EH (cell line): ENCODE data around the gene NAMPT.
A peak's percentile ranks its signal among the peaks of the same experiment; 100 is the strongest.
"Not testable (repeated sequence)": the region's sequence is repeated elsewhere in the genome, so short reads cannot be mapped to it uniquely, and the experiment has no call there.

ENCODE experiments used
- DNase-seq: peaks from one replicate; pipeline ENCODE4 v3.0.0-alpha.2; 2015; ENCODE audit warnings: low read depth

NAMPT gene

GRCh38 chr7:106284714-106285050, at the start of gene NAMPT:
Gene NAMPT (minus strand): TSS chr7:106284983. CDS start chr7:106284884, 99 bp downstream.
- DNase-seq, result no peak

- no peak for DNase-seq
Measured at GRCh38 chr7:106332201-106332600, 47.4 kb upstream of the NAMPT start.

- no peak for DNase-seq
Measured at GRCh38 chr7:106331441-106332175, 46.8 kb upstream of the NAMPT start.

DNA sequence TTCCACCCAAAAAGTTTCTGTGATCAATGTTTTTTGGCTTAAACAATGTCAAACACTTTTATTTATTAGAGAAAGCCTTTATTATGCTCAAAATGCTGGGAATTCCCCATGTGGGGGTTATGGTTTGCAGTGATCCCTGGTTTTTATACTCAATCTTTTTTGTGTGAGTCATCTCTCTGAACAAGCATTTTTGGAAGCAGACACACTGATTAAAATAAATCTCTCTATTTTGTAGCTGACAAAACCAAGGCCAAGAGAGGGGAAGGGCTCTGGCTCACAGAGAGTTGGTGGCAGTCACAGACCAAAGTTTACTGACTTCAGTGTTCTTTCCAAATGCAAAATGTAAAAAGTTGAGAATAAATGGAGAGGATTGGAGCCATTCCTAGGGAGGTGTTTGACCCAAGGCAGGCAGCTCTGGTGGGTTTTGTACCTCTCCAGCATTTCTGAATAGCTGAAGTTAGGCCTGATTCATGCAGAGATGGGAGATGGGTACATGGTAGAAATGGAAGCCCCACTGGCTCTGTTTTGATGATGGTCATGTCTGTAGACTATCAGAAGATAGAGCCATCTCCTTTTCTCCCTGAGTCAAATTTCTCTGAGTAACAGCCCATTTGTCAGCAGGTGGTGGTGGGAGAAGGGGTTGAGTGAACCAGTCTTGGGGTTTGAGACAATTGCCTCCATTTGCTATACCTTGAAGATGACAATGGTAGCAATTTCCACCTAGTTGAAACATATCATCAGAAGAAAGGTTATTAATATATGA, 45.4 kb upstream of the NAMPT start:
- DNase-seq, result peak; percentile 82

DNA sequence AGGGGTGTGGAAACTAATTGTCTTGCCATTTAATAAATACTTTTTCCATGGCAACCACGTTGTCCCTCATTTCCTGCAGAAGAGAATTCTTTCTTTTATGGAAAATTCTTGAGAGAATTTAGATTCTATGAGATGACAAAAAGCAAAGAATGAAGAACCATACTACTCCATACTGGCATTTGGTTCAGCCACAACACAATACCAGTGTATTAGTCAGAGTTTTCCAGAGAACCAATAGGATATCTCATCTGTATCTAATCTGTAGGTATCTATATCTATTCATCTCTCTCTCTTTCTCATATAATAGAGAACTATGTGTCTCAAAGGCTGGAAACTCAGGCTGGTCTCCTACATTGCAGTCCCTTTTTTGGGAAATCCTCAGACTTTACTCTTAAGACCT, 44.6 kb upstream of the NAMPT start:
- DNase-seq, result peak; percentile 57

- no peak for DNase-seq
Measured at GRCh38 chr7:106327538-106328481, 43.0 kb upstream of the NAMPT start.

DNA sequence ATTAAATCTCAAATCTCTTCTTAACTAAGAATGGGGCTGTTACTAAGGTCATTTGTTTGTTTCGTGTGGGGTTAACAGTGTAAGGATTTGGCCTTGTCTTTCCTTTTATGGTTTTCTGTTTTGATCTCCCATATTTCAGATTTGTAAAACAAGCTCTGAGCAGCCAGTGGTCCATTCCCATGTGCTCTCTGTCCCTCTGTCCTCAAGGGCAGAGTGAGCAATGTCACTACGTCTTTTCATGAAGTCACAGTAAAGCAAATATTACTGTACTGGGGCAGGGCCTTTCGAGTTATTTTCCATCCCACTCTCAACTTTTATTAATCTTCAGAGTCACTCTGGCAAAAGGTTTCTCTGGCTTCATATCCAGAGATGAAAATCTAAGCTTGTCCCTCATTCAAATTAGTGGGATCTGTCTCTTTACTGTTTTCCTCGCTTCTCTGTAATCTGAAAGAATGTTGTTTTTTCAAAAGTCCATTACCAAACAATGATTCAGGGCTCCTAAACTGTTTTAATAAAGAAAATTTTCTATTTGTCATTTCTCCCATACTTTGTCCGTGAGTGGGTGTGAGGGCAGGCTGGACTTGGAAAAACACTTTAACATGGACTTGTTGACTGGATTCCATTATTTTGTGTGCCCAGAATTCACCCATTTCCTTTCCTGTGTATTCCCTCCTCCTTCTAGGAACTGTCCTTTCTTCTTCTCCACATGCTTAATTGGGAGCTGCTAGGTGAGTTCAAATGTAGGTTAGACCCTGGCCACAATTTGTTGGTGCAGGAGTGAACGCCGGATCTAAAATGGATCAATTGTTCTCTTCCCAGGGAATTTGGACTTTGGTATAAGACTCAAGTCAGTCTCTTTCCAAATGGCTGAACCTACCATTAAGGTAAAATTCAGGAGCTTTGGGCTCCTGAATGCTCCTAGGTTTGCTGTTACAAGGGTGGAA, 42.1 kb upstream of the NAMPT start:
- peak; percentile 73 for DNase-seq

- not testable (repeated sequence) for DNase-seq
Measured at GRCh38 chr7:106324509-106324908, 39.7 kb upstream of the NAMPT start.

GRCh38 chr7:106320254-106320770, 35.5 kb upstream of the NAMPT start:
- DNase-seq, result not testable (repeated sequence)

- DNase-seq, result no peak
Measured at GRCh38 chr7:106318482-106318881, 33.7 kb upstream of the NAMPT start.

DNA sequence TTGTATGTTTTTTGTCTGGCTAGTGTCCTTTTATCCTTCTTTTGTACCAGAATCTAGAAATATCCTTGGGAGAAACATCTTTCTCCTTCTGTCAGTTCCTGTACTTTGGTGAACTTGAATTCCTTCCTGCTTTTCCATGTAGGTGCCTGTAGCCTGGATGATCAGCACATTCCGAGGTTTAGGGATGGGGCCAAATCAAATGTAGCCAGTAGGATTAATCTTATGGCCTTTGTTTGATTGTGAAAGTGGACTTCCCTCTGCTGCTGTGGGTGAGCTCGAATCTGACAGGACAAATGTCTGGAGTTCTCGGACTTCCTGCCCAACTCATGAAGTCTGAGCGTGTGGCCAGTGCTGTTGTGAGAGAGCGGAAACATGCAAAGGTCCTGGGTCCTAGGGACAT, 33.2 kb upstream of the NAMPT start:
- peak; percentile 34 for DNase-seq

- DNase-seq, result no peak
Measured at GRCh38 chr7:106316947-106317346, 32.2 kb upstream of the NAMPT start.

DNA sequence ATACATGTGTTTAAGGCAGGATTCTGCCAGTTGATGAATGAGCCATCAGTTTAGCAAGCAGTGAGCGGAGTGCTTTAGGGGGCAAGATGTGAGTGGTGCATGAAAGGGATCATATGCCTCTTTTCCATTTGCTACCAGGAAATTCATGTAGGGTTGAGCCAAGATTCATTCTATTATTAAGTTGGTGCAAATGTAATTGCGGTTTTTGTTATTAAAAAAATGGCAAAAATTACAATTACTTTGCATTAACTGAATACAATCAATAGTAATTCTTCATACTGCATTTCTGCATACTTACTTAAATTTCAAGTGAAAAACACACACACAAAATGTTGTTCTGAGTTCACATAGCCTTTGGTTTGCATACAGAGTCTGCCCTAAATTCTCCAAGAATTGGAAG, 30.1 kb upstream of the NAMPT start:
- no peak for DNase-seq

DNA sequence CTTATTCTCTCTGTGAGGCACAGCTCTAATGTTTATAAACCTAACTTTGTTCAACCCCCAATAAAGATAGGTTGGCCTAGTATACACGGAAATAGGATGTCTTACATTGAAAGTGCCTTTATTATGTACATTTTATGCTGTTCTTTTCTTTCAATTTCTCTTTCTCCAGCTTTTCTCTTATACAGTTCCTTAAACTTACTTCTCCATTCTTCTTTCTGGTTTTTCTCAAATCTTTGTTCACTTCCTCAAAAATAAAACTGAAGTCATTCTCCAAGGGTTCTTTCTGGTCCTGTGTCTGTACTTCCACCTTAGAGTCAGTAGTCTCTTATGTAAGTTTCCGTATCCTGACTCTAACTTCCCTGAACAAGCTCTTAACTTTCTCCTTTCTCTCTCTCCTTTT, 29.2 kb upstream of the NAMPT start:
- no peak for DNase-seq

DNA sequence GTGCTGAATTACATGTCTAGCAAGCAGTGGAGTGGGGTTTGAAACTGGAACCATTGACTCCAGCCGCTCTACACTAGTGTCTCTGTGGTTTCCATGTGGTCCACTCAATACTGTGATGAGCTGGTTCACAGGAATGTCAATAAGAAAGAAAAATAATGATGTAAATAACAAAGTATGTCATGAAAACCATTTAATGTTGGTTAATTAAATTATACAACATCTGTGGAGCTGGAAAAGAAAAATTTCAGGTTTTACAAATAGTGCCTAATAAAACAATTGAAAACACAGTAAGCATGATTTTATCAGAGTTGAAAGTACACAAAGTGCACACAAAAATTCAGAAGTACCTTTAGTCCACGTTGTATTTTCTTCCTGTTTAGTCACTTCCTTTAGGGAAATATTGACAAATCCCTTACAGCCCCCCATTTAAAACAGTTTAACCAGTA, 28.7 kb upstream of the NAMPT start:
- DNase-seq, result peak; percentile 85

DNA sequence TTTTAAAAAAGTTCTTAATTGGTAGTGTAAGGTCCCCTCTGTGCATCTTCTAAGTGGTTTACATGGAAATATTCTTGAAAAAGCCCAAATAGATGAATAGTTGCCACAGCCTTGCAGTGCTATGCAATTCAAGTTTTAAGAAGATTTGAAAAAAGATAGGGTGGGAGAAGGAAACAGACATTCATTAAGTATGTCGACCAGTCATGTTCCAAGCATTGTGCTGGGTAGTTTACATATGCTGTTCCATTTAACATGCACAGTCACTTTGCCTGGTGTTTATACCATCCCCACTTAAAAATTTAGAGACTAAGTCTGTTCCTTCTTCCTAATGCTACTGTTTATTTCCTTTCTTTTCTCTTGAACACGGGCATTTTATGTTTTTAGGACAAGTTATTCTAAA, 28.1 kb upstream of the NAMPT start:
- DNase-seq, result peak; percentile 63

GRCh38 chr7:106312099-106312871, 27.5 kb upstream of the NAMPT start:
- no peak for DNase-seq

- peak; percentile 5 for DNase-seq
Measured at GRCh38 chr7:106309362-106309761, 24.6 kb upstream of the NAMPT start.

DNA sequence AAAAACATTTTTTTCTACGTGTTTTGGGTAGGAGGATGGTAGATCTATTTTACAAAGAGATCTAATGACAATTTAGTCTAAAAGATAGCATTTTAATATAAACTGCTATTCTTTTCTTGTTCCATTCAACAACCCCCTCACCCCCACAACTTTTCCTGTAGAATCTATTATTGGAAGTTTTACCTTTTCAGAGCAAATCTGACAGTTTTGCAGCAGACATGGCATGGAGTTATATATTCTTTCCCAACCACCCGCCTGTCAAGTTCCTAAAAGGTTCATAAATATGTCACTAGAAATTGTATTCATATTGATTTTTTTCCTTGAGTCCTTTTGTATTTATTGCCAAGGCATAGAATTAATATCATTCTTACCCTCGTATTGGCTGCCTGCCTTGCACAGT, 21.5 kb upstream of the NAMPT start:
- DNase-seq, result no peak

DNA sequence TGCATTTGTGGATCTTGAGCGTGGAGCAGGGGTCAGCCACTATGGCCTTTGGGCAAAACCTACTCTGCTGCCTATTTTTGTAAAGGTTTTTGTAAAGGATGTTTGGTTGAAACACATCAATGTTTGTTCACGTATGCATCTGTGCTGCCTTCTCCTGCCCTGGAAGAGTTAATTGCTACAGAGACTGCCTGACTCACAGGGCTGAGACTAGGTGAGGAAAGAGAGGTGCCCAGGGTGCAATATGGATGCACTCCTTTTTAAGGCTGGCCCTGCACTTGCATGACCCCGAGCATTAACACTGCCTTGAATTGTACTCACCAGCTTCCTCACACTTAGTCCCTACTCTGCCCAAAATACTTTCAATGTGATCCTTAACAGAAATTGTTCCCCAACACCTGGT, 20.9 kb upstream of the NAMPT start:
- no peak for DNase-seq
